ENCODE measurements around the gene MKRN2OS.

DNA sequence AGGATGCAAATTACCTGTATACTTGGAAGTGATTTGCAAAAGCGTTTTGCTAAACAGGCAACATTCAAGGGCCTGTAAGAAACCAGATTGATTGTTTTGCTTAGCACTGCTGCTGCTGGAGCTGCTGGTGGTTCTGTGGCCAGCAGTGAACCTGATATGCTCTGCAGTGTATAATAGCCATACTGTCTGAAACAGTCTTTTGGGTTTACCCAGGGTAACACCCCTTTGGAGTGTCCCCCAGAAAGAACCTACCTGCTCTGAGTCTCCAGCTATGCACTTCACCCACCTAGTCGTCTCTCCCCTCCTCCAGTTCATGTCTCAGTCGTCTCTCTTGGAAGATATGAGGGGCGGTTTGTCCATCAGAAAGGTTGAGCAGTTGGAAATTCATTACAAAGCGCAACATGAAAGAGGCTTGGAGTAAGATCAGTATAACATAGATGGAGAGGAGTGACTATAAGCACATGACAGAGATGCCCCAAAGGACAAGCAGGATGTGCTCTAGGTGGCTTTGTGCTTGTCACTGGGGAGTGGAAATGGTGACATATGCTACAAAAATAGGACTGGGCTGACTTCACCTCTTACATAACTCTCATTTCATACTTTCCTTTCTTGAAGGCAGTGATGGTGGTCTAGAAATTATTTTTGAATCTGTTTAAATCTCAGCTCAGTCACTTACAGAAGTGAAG, 15.3 kb upstream of the MKRN2OS start:
- TF ChIP-seq, protein P1, sequence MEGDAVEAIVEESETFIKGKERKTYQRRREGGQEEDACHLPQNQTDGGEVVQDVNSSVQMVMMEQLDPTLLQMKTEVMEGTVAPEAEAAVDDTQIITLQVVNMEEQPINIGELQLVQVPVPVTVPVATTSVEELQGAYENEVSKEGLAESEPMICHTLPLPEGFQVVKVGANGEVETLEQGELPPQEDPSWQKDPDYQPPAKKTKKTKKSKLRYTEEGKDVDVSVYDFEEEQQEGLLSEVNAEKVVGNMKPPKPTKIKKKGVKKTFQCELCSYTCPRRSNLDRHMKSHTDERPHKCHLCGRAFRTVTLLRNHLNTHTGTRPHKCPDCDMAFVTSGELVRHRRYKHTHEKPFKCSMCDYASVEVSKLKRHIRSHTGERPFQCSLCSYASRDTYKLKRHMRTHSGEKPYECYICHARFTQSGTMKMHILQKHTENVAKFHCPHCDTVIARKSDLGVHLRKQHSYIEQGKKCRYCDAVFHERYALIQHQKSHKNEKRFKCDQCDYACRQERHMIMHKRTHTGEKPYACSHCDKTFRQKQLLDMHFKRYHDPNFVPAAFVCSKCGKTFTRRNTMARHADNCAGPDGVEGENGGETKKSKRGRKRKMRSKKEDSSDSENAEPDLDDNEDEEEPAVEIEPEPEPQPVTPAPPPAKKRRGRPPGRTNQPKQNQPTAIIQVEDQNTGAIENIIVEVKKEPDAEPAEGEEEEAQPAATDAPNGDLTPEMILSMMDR (conservative IDR thresholded peaks at IDR 0.05), result no peak
- TF ChIP-seq ZFX (IDR thresholded peaks at IDR 0.05), result no peak

Data from C4-2B (cell line).